ENCODE results near the gene B3GNT7. TPM values are rescaled to one million over a fixed set of nuclear protein-coding genes. Genes with fewer than 3 reads are reported as not detected.

The B3GNT7 gene
- total RNA-seq, 1 donor from 2014 or later = 5.6 TPM

DNA sequence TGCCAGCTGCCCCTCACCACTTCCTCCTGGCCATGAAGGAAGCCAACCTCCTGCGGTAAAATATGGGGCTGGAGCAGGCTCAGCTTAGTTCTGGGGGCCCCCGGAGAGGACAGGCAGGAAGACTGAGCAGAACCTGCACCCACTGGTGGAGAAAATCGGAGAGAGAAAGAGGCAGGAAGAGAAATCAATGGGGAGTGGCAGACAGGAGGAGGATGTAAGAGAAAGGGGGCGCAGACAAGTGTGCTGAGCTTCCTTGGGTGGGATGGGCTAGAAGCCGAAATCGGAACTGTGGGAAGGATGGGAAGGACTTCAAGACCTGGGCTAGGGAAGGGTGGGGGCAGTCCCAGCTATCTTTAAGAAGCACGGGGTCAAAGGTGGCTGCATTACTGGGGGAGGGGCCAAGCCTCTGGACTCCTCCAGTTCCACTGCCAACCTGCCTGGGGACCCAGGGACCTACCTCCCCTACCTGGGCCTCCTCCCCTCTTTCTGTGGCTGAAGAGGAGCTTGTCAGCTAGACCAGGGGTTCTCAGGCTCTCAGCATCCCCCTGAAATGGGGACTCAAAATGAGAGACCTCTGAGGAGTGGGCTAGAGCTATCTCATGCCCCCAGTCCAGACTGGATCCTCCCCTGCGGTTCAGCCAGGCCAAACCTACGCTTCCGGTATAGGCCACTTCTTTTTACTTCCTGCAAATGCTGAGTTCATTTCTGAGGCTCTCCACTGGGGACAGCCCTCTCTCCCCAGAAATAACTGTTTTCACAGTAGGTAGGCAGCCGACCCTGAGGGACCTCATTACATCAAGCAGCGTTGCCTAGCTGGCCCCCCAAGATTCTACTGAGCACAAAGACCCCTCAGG lies 33.6 kb upstream of the B3GNT7 start:
- Mint-ChIP-seq H3K27me3 (ENCODE audit: low read depth) (no peaks in the 10 kb centered on the region), H3K9me3 (no peaks in the 10 kb centered on the region), H3K4me1 (peaks cover 7% of the 10 kb centered on the region), H3K27ac (no peak overlapping the region), H3K4me3 (no peak overlapping the region), H3K36me3 (peaks cover 14% of the 10 kb centered on the region)
- TF ChIP-seq, protein P1, sequence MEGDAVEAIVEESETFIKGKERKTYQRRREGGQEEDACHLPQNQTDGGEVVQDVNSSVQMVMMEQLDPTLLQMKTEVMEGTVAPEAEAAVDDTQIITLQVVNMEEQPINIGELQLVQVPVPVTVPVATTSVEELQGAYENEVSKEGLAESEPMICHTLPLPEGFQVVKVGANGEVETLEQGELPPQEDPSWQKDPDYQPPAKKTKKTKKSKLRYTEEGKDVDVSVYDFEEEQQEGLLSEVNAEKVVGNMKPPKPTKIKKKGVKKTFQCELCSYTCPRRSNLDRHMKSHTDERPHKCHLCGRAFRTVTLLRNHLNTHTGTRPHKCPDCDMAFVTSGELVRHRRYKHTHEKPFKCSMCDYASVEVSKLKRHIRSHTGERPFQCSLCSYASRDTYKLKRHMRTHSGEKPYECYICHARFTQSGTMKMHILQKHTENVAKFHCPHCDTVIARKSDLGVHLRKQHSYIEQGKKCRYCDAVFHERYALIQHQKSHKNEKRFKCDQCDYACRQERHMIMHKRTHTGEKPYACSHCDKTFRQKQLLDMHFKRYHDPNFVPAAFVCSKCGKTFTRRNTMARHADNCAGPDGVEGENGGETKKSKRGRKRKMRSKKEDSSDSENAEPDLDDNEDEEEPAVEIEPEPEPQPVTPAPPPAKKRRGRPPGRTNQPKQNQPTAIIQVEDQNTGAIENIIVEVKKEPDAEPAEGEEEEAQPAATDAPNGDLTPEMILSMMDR (IDR thresholded peaks at IDR 0.05; ENCODE audit: unreplicated experiment) = no peak
- no peak for DNase-seq (ENCODE audit: low spot score in 2 of 2, unreplicated experiment in 2 of 2)

DNA sequence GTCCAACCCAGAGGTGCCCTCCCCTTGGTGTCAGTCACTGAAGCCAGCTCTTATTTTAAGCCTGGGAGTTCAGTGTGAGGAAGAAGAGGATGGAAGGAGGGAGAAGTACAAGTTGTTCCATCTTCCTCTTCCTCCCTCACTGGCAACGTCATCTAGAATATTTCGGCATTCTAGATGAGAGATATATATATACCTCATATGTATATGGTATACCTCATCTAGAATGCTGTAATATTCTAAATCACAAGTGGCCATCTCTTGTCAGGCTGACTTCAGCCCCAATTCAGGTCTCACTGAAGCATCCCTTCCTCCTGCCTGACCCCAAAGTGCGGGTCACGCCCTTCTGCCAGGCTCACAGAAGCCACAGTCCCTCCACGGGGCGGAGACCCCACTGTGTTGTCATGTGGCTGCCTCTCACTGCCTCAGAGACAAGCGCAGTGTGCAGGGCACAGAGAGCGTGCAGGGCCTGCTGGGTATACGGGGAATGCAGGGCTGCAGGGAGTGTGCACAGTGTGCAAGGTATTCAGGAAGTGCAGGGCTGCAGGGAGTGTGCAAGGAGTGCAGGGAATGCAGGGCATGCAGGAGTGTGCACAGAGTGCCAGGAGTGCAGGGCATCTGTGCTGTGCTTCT lies 32.8 kb upstream of the B3GNT7 start:
- peaks cover 7% of the 10 kb centered on the region for H3K4me1 Mint-ChIP-seq
- H3K27ac Mint-ChIP-seq = no peak overlapping the region
- DNase-seq (ENCODE audit: low spot score in 2 of 2, unreplicated experiment in 2 of 2) = no peak
- TF ChIP-seq, protein P1 (IDR thresholded peaks at IDR 0.05; ENCODE audit: unreplicated experiment) = no peak
- H3K27me3 Mint-ChIP-seq (ENCODE audit: low read depth) = no peaks in the 10 kb centered on the region
- no peak overlapping the region for H3K4me3 Mint-ChIP-seq
- peaks cover 14% of the 10 kb centered on the region for H3K36me3 Mint-ChIP-seq
- H3K9me3 Mint-ChIP-seq = no peaks in the 10 kb centered on the region

DNA sequence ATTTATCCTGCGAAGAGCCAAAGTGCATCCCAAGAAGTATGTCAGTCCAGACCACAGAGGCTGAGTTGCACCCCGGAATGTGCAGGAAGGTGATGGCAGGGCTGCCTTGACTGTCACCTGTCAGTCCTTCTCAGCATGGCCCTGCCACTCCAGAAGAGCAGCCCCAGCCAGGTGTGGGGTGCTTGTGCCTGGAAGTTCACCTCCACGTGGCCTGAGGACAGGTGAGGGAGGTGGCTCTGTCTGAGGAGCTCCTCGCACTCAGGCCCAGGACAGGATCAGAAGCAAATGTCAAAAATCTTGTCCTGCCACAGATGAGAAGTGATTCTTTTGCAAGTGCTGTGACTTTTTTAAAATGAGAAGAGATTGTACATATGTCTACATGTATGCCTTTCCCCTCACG lies 31.4 kb upstream of the B3GNT7 start:
- Mint-ChIP-seq H3K9me3 (no peaks in the 10 kb centered on the region), H3K27me3 (ENCODE audit: low read depth) (no peaks in the 10 kb centered on the region), H3K4me3 (no peak overlapping the region), H3K27ac (no peak overlapping the region), H3K4me1 (peaks cover 7% of the 10 kb centered on the region), H3K36me3 (peaks cover 11% of the 10 kb centered on the region)
- DNase-seq (ENCODE audit: low spot score in 2 of 2, unreplicated experiment in 2 of 2) = no peak
- TF ChIP-seq, protein P1 (IDR thresholded peaks at IDR 0.05; ENCODE audit: unreplicated experiment) = no peak

DNA sequence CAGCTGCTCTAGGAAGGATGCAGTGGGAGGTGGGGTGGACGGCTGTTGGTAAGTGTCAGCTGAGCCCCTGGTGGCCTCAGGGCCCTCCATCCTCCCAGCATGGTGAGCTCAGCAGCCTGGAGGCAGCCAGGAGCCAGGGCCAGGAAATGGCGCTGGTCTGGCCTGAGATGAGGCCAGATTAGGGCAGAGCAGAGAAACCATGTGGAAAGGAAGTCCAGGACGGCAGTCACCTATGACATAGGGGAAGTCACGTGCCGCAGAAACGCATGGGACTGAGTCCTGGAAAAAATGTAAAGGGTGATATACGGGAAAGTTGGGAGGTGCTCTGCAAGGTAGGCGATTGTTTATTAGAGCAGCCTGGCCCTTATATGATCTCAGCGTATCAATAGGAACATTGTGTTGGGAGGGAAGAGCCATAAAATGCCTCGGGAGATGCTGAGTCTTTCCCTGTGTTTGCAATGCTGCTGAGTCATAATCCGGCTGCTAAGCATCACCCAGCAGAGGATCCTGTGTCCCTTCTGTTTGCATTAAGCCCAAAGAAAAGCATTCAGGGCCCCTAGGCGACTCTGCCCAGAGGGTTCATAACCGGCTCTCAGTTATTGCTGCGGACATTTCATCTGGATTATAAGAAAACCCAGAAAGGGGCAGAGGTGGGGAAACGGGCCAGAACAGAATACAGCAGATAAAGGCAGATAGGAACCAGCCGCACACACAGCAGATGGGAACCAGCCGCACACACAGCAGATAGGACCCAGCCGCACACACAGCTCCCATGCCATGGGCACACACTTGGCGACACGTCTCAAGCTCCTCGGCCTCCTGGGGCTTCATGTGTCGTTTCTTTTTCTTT lies 30.3 kb upstream of the B3GNT7 start:
- no peak for DNase-seq (ENCODE audit: low spot score in 2 of 2, unreplicated experiment in 2 of 2)

DNA sequence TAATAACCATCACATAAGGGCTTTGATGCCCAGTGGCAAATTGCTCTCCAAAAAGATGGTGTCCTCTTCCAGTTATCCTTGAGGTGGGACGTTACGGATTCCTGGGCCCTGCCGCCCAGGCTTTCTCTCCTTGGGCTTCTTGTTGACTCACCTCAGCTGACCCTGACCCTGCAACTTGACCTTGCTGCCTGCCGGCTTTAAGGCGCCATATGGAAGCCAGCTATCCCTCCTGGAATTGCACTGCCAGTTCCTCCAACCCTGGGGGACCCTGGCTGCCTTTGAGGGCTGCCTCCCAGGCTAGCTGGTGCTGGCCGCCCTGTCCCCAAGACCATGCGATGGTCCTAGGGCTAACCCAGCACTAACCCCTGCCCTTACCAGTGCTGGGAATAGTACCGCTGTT lies 28.3 kb upstream of the B3GNT7 start:
- no peaks in the 10 kb centered on the region for H3K9me3 Mint-ChIP-seq
- H3K4me1 Mint-ChIP-seq = peaks cover 7% of the 10 kb centered on the region
- peaks cover 8% of the 10 kb centered on the region for H3K36me3 Mint-ChIP-seq
- H3K4me3 Mint-ChIP-seq = no peak overlapping the region
- TF ChIP-seq, protein P1 (IDR thresholded peaks at IDR 0.05; ENCODE audit: unreplicated experiment) = no peak
- no peaks in the 10 kb centered on the region for H3K27me3 Mint-ChIP-seq (ENCODE audit: low read depth)
- DNase-seq (ENCODE audit: low spot score in 2 of 2, unreplicated experiment in 2 of 2) = no peak
- H3K27ac Mint-ChIP-seq = no peak overlapping the region

More for the DNA sequence above, 30.3 kb upstream of the B3GNT7 start:
- Mint-ChIP-seq H3K4me3 (no peak overlapping the region), H3K27ac (peak overlapping the region; percentile 41), H3K4me1 (peaks cover 7% of the 10 kb centered on the region), H3K36me3 (peaks cover 11% of the 10 kb centered on the region), H3K9me3 (no peaks in the 10 kb centered on the region), H3K27me3 (ENCODE audit: low read depth) (no peaks in the 10 kb centered on the region)
- TF ChIP-seq, protein P1 (IDR thresholded peaks at IDR 0.05; ENCODE audit: unreplicated experiment) = no peak

Measured in mesothelial cell of epicardium (in vitro differentiated cells).